SK-N-SH (cell line): Measurements from ENCODE around the gene LIN7A.

Experiments used
- CTCF ChIP-seq: fragments of 200-600 bp; sonication (generic); IDR thresholded peaks from 2 replicates; pipeline ENCODE4 v1.6.1; 2017; ENCODE audit warnings: antibody characterized with exemption, mild to moderate bottlenecking, moderate library complexity
- EP300 ChIP-seq, 2 experiments: IDR thresholded peaks; 2 replicates each; pipeline versions ENCODE4 v1.4.0 to v1.6.1; 2012; ENCODE audit warnings: borderline replicate concordance in 1 of 2, low read depth in 1 of 2, low read length in 1 of 2
- GABPA ChIP-seq: IDR thresholded peaks from 2 replicates; pipeline ENCODE4 v1.4.0; 2012; ENCODE audit warnings: low read depth, mild to moderate bottlenecking
- RXRA ChIP-seq: IDR thresholded peaks from 2 replicates; pipeline ENCODE4 v1.4.0; 2012; ENCODE audit warnings: low read depth, mild to moderate bottlenecking, borderline replicate concordance
- ZBTB33 ChIP-seq: IDR thresholded peaks from 2 replicates; pipeline ENCODE4 v1.4.0; 2012; ENCODE audit warnings: low read depth, borderline replicate concordance

- TF ChIP-seq CTCF (no peak), EP300 (IDR thresholded peaks at IDR 0.05; ENCODE audit: borderline replicate concordance in 1 of 2, low read depth in 1 of 2, low read length in 1 of 2) (no peak), RXRA (no peak), ZBTB33 (no peak), GABPA (no peak)
These were observed 42.1 kb upstream of the LIN7A start for GRCh38 chr12:80979816-80980215.
